ENCODE data around the gene HTT-AS. TPM values are rescaled to one million over a fixed set of nuclear protein-coding genes. Genes with fewer than 3 reads are reported as not detected.

HTT-AS gene
- total RNA-seq, 1 donor from 2014 or later: not detected

DNA sequence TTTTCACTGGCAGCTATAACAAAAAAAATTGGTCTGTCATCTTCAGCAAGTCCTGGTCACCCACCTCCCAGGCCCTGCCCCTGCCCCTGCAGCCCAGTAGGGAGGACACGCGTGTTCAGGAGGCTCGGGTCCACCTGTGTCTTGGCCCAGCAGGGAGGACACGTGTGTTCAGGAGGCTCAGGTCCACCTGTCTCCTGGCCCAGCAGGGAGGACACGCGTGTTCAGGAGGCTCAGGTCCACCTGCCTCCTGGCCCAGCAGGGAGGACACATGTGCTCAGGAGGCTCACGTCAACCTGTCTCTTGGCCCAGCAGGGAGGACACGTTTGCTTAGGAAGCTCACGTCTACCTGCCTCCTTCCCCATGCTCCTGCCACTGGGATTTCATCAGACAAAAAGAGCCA is 44.9 kb downstream of the HTT-AS start:
- peaks cover 4% of the 10 kb centered on the region for H3K27me3 ChIP-seq (ENCODE audit: control insufficient read depth, insufficient read depth, low read length)
- no peak overlapping the region for H3K4me3 ChIP-seq (ENCODE audit: low read depth, low read length)
- FAIRE-seq: no peak
- DNase-seq (ENCODE audit: low read depth): no peak
- H3K36me3 ChIP-seq (ENCODE audit: control insufficient read depth, insufficient read depth, low read length): no peaks in the 10 kb centered on the region
- TF ChIP-seq, protein P1, sequence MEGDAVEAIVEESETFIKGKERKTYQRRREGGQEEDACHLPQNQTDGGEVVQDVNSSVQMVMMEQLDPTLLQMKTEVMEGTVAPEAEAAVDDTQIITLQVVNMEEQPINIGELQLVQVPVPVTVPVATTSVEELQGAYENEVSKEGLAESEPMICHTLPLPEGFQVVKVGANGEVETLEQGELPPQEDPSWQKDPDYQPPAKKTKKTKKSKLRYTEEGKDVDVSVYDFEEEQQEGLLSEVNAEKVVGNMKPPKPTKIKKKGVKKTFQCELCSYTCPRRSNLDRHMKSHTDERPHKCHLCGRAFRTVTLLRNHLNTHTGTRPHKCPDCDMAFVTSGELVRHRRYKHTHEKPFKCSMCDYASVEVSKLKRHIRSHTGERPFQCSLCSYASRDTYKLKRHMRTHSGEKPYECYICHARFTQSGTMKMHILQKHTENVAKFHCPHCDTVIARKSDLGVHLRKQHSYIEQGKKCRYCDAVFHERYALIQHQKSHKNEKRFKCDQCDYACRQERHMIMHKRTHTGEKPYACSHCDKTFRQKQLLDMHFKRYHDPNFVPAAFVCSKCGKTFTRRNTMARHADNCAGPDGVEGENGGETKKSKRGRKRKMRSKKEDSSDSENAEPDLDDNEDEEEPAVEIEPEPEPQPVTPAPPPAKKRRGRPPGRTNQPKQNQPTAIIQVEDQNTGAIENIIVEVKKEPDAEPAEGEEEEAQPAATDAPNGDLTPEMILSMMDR (IDR thresholded peaks at IDR 0.05; ENCODE audit: insufficient read depth, low read length, severe bottlenecking): no peak

DNA sequence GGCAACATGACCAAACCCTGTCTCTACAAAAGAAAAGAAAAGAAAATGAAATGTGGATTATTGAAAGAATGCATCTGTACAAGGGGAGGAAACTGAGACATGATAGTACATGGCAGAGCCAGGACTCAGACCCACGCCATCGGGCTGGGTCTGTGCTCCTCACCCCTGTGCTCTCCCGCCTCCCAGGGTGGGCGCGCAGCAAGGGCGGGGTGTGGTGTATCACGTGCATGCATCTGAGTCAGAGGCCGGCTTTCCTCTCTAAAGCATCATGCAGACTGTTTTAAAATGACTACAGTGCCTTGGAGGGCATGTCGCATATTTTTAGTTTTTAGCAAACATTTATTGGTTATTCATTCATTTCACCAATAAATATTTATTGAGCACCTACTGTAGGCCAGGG is 47.8 kb downstream of the HTT-AS start:
- DNase-seq (ENCODE audit: low read depth): no peak
- no peak overlapping the region for H3K4me3 ChIP-seq (ENCODE audit: low read depth, low read length)
- TF ChIP-seq, protein P1 (IDR thresholded peaks at IDR 0.05; ENCODE audit: insufficient read depth, low read length, severe bottlenecking): no peak
- peaks cover 4% of the 10 kb centered on the region for H3K27me3 ChIP-seq (ENCODE audit: control insufficient read depth, insufficient read depth, low read length)
- FAIRE-seq: no peak
- no peaks in the 10 kb centered on the region for H3K36me3 ChIP-seq (ENCODE audit: control insufficient read depth, insufficient read depth, low read length)

DNA sequence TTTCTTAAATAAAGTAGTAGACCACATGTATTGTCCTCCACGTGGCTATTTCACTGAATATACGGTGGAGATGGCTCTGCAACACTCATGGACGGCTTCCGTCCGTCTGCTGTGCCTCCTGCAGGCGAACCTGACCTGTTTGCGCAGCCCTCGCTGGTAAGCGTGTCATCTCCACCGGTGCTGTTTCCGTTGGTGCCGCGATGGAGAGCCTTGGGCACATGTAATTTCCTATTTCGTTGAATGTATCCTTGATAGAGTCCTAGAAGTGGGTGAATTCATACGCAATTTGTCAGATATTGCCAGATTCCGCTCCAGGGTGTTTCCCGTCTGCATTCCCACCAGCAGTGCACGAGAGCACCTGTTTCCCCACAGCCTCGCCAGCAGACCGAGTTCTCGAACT is 48.5 kb downstream of the HTT-AS start:
- DNase-seq (ENCODE audit: low read depth) (no peak), FAIRE-seq (no peak)

DNA sequence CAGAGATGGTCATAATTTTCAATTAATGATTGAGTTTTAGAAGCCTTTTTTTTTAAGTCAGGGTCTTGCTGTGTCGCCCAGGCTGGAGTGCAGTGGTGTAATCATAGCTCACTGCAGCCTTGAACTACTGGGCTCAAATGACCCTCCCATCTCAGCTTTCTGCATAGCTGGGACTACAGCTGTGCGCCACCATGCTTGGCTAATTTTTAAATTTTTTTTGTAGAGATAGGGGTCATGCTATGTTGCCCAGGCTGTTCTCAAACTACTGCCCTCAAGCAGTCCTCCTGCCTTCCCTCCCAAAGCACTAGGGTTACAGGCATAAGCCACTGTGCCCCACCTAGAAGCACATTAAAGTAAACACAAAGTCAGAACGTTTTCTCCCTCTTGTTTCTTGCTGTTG is 51.7 kb downstream of the HTT-AS start:
- DNase-seq (ENCODE audit: low read depth) (no peak), FAIRE-seq (no peak)
- TF ChIP-seq, protein P1 (IDR thresholded peaks at IDR 0.05; ENCODE audit: insufficient read depth, low read length, severe bottlenecking): no peak
- H3K36me3 ChIP-seq (ENCODE audit: control insufficient read depth, insufficient read depth, low read length): no peaks in the 10 kb centered on the region
- H3K4me3 ChIP-seq (ENCODE audit: low read depth, low read length): no peak overlapping the region
- no peaks in the 10 kb centered on the region for H3K27me3 ChIP-seq (ENCODE audit: control insufficient read depth, insufficient read depth, low read length)

More for the DNA sequence above, 48.5 kb downstream of the HTT-AS start:
- TF ChIP-seq, protein P1 (IDR thresholded peaks at IDR 0.05; ENCODE audit: insufficient read depth, low read length, severe bottlenecking): no peak
- Histone ChIP-seq H3K36me3 (ENCODE audit: control insufficient read depth, insufficient read depth, low read length) (no peaks in the 10 kb centered on the region), H3K27me3 (ENCODE audit: control insufficient read depth, insufficient read depth, low read length) (peaks cover 4% of the 10 kb centered on the region), H3K4me3 (ENCODE audit: low read depth, low read length) (no peak overlapping the region)

DNA sequence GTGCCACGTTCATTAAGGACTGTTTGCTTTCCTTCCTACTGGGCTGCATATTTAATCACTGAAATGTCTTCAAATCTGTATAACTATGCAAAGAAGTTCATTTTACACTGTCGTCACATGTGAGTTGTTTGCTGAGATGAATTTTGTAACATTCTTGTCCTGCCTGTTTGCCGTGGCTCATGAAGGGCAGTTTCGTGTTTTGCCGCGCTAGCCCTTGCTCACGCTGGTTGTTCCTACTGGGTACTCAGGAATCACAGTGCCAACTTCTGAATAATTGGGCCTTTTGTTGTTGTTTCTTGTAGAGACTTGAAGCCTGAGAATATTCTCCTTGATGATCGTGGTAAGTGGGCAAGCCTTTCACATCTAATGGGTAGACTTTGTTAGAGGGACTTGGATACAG is 52.2 kb downstream of the HTT-AS start:
- H3K4me3 ChIP-seq (ENCODE audit: low read depth, low read length): no peak overlapping the region
- TF ChIP-seq, protein P1 (IDR thresholded peaks at IDR 0.05; ENCODE audit: insufficient read depth, low read length, severe bottlenecking): no peak
- DNase-seq (ENCODE audit: low read depth) (no peak), FAIRE-seq (no peak)
- no peaks in the 10 kb centered on the region for H3K36me3 ChIP-seq (ENCODE audit: control insufficient read depth, insufficient read depth, low read length)
- no peaks in the 10 kb centered on the region for H3K27me3 ChIP-seq (ENCODE audit: control insufficient read depth, insufficient read depth, low read length)

DNA sequence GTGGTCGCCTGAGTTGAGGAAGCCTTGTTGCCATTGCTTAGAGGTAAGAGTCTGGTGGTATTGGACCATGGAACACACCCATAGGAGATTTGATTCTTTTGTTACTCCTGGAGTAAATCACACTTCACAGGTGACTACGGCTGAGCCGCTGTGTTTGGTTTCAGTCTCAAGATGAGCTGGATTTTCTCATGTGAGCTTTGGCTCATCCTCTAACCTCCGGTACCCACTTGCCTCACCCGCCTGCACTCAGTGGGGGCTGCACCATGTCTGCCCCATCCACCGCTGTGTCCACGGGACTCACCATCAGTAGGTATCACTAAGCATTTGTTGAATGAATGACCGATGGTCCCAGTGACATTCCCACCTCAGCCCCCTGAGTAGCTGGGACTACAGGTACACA is 52.7 kb downstream of the HTT-AS start:
- no peaks in the 10 kb centered on the region for H3K36me3 ChIP-seq (ENCODE audit: control insufficient read depth, insufficient read depth, low read length)
- TF ChIP-seq, protein P1 (IDR thresholded peaks at IDR 0.05; ENCODE audit: insufficient read depth, low read length, severe bottlenecking): no peak
- H3K4me3 ChIP-seq (ENCODE audit: low read depth, low read length): no peak overlapping the region
- no peak for DNase-seq (ENCODE audit: low read depth)
- FAIRE-seq: no peak
- no peaks in the 10 kb centered on the region for H3K27me3 ChIP-seq (ENCODE audit: control insufficient read depth, insufficient read depth, low read length)
